HG02938 (cell line): ENCODE results near the gene OLFM2.
"Not testable (repeated sequence)": the region's sequence is repeated elsewhere in the genome, so short reads cannot be mapped to it uniquely, and the experiment has no call there.

Experiments used
- ATAC-seq: cut with Tn5 transposase; IDR thresholded peaks from one replicate; pipeline ENCODE4 v1.9.1; 2021; ENCODE audit warnings: mild to moderate bottlenecking, moderate library complexity; ENCODE audit not compliant: unreplicated experiment

The OLFM2 gene

GRCh38 chr19:9836021-9836420 is 100.3 kb downstream of the OLFM2 start:
- ATAC-seq: no peak

DNA sequence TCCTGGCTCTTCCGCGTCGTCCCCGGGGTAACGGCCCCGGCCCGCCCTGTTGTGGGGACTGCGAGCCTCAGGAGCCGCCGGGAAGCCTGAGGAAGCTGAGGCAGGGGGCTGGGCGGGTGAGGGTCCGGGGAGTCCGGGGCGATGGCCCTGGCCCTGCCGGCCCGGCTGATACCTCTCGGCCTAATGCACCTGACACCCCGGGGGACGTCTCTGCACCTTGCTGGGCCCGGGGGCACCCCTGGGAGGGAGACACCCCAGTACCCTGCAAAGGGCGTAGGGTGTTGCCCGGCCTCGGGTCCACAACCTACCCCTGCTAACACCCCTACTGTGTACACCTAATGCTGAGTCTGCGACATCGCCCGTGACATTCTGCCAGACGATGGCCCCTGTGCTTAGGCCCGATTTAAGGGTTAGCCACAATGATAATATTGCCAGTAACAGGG is 100.8 kb downstream of the OLFM2 start:
- ATAC-seq: no peak

DNA sequence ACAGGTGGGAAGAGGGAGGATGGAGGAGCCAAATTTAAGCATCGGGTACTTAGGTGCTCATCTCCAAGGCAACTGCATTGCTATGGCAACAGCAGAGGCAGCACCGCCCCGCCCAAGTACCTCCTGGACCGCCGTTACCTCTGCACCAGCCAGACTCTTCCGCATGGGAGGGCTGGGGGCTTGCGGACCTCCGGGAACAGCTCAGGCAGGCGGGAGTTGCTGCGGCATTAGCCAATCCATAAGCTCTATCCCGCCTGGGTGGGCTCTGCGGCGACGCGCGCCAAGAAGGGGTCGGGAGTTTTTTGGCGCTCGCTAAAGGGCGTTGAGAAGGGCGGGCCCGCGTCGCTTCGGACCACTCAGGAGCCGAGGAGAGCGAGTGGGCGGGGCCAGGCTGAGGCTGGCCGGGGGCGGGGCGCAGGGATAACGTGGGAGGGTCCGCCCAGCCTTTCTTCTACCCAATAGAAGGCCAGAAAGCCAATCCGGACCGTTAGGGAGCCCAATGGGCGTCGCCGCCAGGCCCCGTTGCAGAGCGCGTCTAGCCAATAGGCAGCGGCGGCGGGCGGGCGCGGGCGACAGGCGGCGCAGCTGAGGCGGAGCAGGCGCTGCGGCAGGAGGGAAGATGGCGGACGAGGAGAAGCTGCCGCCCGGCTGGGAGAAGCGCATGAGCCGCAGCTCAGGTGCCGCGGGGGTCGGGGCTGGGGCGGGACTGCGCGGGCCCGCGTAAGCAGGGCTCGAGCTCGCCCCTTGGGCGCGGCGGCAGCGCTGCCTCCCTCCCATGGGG is 101.4 kb downstream of the OLFM2 start, which contains the start of gene PIN1:
PIN1 (plus strand) TSS at position 593 of the 781 bp plus-strand sequence; CDS start at position 620, 27 bp downstream.
- ATAC-seq: peak; percentile 94

GRCh38 chr19:9834307-9834725 is 102.0 kb downstream of the OLFM2 start:
- ATAC-seq: no peak

DNA sequence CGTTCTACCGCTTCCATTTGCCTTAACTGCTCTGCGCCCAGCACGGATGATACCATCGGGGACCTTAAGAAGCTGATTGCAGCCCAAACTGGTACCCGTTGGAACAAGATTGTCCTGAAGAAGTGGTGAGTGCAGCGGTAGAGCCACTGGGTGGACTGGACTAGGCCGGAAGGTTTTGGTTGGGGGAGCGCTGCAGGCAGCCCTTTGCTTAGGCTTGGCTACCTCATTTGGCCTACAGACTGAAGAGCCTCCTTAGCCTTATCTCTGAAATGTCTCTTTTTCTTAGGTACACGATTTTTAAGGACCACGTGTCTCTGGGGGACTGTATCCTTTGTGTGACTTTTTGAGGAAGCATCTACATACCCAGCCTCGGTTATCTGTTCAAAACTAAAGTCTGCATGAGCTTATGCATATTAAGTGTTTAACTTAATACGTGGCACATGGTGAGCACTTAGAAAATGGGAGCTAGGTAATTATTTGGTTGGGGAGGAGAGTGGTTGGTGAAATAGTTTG is 107.7 kb downstream of the OLFM2 start:
- no peak for ATAC-seq

DNA sequence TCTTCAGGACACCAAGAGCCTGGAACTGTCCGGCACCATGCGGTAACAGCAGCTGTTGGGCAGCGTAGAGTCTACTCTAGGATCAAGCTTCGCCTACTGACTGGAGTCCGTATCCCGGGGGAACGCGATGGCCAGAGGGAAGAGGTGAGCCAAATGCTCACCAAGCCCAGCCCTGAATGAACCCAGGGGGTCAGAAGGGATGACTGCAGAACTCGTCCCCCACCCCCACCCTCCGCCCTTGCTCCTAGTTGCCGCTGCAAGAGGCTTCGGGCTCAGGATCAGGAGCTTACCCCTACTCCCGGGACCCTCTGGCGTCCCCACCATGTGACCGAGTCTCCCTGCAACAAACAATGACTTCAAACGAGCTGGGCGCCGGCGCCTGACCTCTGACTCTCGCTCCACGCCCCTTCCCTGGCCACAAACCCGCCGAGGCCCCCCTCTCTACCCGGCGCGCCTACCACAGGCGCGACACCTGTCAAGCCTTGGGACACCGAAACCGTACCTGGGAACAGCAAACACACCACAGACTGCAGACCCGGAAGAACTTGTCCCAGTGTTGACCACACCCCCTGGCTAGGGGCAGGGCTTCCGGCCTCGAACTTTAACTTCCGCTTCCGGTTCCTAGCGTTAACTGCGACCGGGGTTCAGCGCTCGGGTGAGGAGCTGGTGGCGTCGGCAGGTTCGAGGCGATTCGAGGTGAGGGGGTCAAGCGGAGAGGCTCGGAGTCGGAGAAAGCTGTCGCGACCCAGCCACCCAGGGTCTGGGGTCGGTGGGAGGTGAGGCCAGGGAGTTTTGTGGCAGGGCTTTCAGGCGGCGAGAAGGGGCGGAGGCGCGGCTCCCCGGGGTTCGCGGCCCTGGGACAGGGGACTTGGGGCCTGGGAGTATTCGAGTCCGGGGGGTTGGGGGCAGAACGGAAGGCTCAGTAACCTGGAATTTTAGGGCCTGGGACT is 108.8 kb downstream of the OLFM2 start, which contains the start of gene UBL5:
UBL5 (plus strand) TSS at position 630 of the 950 bp plus-strand sequence. CDS start 420 bp downstream, outside the sequence.
- ATAC-seq: peak; percentile 93

- ATAC-seq: no peak
Measured at GRCh38 chr19:9823816-9824215, 112.5 kb downstream of the OLFM2 start.

DNA sequence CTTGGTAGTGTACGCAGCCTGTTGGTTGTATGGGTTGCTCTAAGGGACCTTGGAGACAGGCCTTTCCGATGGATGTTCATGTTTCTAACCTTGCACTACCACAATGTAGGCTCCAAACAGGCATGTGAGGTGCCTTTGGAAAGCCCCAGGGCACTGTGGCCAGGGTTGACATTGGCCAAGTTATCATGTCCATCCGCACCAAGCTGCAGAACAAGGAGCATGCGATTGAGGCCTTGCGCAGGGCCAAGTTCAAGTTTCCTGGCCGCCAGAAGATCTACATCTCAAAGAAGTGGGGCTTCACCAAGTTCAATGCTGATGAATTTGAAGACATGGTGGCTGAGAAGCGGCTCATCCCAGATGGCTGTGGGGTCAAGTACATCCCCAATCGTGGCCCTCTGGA is 116.3 kb downstream of the OLFM2 start:
- not testable (repeated sequence) for ATAC-seq

DNA sequence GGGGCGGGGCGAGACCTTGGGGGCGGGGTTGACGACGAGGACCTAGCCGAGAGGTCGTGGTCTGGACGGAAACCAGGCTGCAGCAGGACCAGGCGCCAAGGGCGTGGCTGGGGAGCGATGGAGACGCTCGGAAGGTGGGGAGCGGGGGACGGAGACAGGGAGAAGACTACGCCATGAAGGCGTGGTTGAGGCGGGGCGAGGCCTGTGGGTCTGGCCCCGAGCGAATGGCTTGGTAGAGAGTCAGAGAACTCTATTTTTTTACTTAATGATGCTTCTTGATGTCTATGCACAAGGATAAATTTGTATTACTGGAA is 116.8 kb downstream of the OLFM2 start:
- ATAC-seq: no peak

DNA sequence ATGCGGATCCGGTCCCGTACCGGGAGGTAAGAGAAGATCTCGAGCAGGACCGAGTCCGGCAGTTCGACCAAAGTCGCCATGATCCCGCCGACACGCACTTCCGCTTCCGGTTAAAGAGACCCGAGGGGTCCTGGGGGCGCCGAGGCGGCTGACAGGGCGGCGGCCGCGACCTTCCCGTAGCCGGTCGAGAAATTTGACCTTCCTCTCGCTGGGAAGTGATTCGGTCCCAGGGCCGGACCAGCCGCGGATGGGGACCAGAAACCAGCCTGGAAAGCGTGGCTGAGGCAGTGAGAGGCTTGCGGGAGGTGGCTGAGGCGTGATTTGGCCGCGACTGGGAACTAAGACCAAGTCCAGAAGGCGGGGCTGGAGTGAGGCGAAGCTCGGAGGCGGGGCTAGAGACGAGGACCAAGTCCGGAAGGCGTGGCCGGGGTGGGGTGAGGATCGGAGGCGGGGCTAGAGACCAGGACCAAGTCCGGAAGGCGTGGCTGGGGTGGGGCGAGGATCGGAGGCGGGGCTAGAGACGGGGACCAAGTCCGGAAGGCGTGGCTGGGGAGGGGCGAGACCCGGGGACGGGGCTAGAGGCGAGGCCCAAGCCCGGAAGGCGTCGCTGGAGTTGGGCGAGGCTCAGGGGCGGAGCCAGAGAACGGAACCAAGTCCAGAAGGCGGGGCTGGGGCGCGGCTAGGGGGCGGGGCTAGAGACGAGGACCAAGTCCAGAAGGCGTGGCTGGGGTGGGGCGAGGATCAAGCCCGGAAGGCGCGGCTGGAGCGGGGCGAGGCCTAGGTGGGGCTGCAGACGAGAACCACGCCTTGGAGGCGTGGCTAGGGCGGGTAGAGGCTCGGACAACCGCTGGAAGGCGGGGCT is 117.3 kb downstream of the OLFM2 start, which contains the start of gene FBXL12:
FBXL12 (minus strand) TSS at position 346 of the 862 bp plus-strand sequence; CDS start at position 80, 266 bp downstream.
- peak; percentile 83 for ATAC-seq

- ATAC-seq: no peak
Measured at GRCh38 chr19:9818175-9818733, 118.1 kb downstream of the OLFM2 start.

GRCh38 chr19:9811139-9811538 is 125.2 kb downstream of the OLFM2 start:
- ATAC-seq: no peak

- no peak for ATAC-seq
Measured at GRCh38 chr19:9808855-9809824, 127.2 kb downstream of the OLFM2 start.

GRCh38 chr19:9806803-9807202 is 129.5 kb downstream of the OLFM2 start:
- ATAC-seq: no peak
